HL-60 (cell line): ENCODE results near the gene HYAL2.
A peak's percentile ranks its signal among the peaks of the same experiment; 100 is the strongest.

Source experiments
- DNase-seq, 2 experiments: peaks; one replicate each; pipeline ENCODE4 v3.0.0-alpha.2; 2010 to 2020; ENCODE audit warnings: low read depth in 1 of 2, low spot score in 1 of 2
- H3K27ac ChIP-seq: fragments of 250-450 bp; sonication (Bioruptor Pico); replicated peaks from 2 replicates; pipeline ENCODE4 v1.5.1; 2020; ENCODE audit warnings: mild to moderate bottlenecking, moderate library complexity
- H3K27me3 ChIP-seq: fragments of 250-450 bp; sonication (Bioruptor Pico); 2 replicates; pipeline ENCODE4 v1.5.1; 2021; ENCODE audit warnings: mild to moderate bottlenecking, moderate library complexity; ENCODE audit not compliant: insufficient read depth, poor library complexity, severe bottlenecking
- H3K4me3 ChIP-seq: replicated peaks from 2 replicates; pipeline ENCODE4 v1.5.1; 2011; ENCODE audit warnings: mild to moderate bottlenecking, control low read depth, low read length; ENCODE audit not compliant: insufficient read depth
- GABPA ChIP-seq: IDR thresholded peaks from 2 replicates; pipeline ENCODE4 v1.6.1; 2012; ENCODE audit warnings: low read depth
- POLR2AphosphoS5 ChIP-seq: IDR thresholded peaks from 2 replicates; pipeline ENCODE4 v1.6.1; 2012; ENCODE audit warnings: low read depth
- SPI1 ChIP-seq: IDR thresholded peaks from 2 replicates; pipeline ENCODE4 v1.6.1; 2012; ENCODE audit warnings: low read depth, mild to moderate bottlenecking, borderline replicate concordance
- TF ChIP-seq, protein P1 (sequence below): IDR thresholded peaks from 2 replicates; pipeline ENCODE4 v1.6.1; 2012; ENCODE audit warnings: low read depth; ENCODE audit not compliant: insufficient replicate concordance
- TF ChIP-seq, protein P2 (sequence below): IDR thresholded peaks from one replicate; pipeline ENCODE4 v1.5.1; 2011; ENCODE audit warnings: low read length, control low read depth, inconsistent platforms; ENCODE audit not compliant: insufficient read depth

Gene HYAL2

DNA sequence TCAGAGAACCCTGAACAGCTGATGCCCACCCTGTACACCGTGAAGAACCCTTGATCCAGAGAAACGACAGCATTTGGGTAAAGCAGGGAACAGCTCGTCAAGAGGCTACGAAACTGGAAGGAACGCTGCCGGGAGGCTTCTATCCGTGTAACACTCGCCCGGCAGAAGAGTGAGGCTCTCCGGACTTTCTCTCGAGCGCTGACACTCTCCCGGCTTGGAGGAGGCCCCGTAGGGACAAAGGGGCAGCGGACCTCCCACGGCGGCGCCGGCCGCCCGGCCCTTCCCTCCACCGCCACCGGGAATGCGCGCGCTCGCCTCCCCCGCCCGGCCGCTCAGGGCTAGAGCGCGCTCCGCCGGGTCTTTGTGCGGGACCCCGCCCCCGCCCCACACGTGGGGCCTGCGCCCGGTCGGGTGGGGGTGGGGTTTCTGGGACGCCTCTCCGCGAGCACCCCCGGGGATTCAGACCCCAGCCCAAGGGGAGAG lies 1.7 kb downstream of the HYAL2 start:
- Histone ChIP-seq H3K27ac (peak overlapping the region; percentile 100), H3K4me3 (peak overlapping the region; percentile 68), H3K27me3 (no peaks in the 10 kb centered on the region)
- peak; percentile 60 to 65 for DNase-seq
- no peak for TF ChIP-seq SPI1

DNA sequence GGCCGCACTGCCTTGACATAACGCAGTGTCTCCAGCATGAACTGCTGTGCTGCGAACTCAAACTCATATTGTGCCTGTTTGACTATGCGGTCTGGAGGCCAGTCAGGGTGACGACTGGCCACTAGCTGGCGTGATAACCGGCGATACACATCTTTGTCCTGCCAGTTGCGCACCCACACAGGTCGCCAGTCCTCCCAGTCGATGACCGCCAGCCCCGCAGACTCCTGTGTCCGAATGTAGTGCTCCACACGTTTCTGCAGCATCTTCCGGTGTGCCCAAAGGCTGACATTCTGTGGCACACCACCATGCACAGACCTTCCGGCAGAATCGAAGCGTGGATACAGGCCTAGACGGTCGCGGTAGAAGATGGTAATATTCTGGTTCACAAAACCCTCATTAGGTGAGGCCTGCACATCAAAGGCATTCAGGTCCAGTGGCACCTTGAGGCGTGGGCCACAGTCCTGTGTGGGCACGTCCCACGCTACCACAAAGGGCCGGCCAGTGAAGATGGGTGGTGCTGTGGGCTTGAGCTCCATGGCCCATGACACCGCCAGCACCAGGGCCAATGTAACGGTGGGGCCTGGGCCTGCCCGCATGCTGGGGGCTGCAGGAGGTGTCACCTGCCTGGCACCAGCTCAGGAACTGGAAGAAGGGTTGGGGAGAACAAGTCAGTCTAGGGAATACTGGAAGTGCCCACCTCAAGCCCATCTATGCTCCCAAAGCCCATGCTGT lies 2.5 kb downstream of the HYAL2 start:
- Histone ChIP-seq H3K27ac (peak overlapping the region; percentile 100; the same call in 1 of the 2 replicates), H3K27me3 (no peaks in the 10 kb centered on the region), H3K4me3 (peak overlapping the region; percentile 68)
- TF ChIP-seq, protein P1, sequence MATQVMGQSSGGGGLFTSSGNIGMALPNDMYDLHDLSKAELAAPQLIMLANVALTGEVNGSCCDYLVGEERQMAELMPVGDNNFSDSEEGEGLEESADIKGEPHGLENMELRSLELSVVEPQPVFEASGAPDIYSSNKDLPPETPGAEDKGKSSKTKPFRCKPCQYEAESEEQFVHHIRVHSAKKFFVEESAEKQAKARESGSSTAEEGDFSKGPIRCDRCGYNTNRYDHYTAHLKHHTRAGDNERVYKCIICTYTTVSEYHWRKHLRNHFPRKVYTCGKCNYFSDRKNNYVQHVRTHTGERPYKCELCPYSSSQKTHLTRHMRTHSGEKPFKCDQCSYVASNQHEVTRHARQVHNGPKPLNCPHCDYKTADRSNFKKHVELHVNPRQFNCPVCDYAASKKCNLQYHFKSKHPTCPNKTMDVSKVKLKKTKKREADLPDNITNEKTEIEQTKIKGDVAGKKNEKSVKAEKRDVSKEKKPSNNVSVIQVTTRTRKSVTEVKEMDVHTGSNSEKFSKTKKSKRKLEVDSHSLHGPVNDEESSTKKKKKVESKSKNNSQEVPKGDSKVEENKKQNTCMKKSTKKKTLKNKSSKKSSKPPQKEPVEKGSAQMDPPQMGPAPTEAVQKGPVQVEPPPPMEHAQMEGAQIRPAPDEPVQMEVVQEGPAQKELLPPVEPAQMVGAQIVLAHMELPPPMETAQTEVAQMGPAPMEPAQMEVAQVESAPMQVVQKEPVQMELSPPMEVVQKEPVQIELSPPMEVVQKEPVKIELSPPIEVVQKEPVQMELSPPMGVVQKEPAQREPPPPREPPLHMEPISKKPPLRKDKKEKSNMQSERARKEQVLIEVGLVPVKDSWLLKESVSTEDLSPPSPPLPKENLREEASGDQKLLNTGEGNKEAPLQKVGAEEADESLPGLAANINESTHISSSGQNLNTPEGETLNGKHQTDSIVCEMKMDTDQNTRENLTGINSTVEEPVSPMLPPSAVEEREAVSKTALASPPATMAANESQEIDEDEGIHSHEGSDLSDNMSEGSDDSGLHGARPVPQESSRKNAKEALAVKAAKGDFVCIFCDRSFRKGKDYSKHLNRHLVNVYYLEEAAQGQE: no peak
- TF ChIP-seq, protein P2, sequence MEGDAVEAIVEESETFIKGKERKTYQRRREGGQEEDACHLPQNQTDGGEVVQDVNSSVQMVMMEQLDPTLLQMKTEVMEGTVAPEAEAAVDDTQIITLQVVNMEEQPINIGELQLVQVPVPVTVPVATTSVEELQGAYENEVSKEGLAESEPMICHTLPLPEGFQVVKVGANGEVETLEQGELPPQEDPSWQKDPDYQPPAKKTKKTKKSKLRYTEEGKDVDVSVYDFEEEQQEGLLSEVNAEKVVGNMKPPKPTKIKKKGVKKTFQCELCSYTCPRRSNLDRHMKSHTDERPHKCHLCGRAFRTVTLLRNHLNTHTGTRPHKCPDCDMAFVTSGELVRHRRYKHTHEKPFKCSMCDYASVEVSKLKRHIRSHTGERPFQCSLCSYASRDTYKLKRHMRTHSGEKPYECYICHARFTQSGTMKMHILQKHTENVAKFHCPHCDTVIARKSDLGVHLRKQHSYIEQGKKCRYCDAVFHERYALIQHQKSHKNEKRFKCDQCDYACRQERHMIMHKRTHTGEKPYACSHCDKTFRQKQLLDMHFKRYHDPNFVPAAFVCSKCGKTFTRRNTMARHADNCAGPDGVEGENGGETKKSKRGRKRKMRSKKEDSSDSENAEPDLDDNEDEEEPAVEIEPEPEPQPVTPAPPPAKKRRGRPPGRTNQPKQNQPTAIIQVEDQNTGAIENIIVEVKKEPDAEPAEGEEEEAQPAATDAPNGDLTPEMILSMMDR: no peak
- TF ChIP-seq GABPA: no peak
- no peak for TF ChIP-seq SPI1
- TF ChIP-seq POLR2AphosphoS5: no peak
- no peak for DNase-seq

DNA sequence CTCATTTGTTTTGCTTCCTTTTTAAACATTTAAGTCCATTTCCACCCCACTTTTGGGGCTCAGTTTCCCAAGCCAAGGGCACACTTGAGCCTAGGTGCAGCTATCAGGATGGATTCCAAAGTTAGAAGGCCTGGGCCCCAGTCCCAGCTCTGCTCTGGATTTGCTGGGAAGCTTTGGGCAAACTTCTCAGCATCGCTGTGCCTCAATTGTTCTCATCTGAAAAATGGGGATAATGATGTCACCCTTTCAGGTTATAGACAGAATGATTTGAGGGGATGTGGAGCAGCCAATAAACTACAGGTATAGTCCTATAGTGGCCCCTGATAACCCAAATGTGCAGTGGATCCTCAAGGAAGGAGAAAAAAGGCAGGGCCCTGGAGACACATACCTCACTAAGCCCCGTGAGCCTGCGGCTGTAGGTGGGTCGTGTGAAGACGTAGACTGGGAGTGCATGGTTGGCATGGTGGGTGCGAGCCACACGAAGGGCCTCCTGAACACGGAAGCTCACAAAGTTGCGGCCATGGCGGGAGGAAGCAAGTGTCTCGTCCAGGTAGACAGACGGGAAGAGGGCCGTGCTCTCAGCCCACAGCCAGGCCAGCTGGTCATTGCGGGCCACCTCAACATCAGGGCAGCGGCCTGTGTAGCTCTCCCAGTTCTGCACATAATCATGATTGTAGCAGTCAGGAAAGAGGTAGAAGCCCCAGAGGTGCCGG lies 3.2 kb downstream of the HYAL2 start:
- no peak overlapping the region for H3K4me3 ChIP-seq
- H3K27me3 ChIP-seq: no peaks in the 10 kb centered on the region
- TF ChIP-seq GABPA (no peak), POLR2AphosphoS5 (no peak), SPI1 (no peak)
- TF ChIP-seq, protein P2: no peak
- TF ChIP-seq, protein P1: no peak
- DNase-seq: no peak
- H3K27ac ChIP-seq: no peak overlapping the region

DNA sequence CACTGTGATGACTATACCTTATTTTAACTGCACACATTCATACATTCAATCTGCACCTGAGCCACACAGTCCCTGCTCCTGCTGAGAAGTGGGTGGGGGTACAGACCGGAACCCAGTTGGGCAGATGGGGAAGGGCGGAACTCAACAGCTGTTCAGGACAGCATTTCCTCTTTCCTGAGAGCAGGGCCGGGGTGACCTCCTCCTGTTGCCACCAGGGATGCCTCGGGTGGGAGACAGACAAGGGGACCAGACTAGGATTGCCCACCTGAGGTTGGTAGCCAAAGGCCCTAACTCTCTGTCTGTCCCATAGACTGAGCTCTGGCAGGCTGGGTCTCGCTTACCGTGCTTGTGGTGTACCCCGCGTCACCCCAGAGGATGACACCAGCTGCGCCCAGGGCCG lies 3.9 kb downstream of the HYAL2 start:
- DNase-seq: peak in 1 of 2 experiments; percentile 60
- Histone ChIP-seq H3K4me3 (no peak overlapping the region), H3K27me3 (no peaks in the 10 kb centered on the region), H3K27ac (no peak overlapping the region)
- TF ChIP-seq, protein P1: no peak
- no peak for TF ChIP-seq GABPA
- TF ChIP-seq SPI1: peak; percentile 94
- TF ChIP-seq POLR2AphosphoS5: 0 out of 2 replicates have a peak, but pooled peaks have one; percentile 32
- TF ChIP-seq, protein P2: no peak
